Kasumi-1 (cell line): Measurements from ENCODE around the gene GID8.
"Not testable (repeated sequence)": the region's sequence is repeated elsewhere in the genome, so short reads cannot be mapped to it uniquely, and the experiment has no call there.

Experiments used
- DNase-seq, 2 experiments: peaks; one replicate each; lab custom pipeline; 2025; lab: John Stamatoyannopoulos, UW

The GID8 gene

DNA sequence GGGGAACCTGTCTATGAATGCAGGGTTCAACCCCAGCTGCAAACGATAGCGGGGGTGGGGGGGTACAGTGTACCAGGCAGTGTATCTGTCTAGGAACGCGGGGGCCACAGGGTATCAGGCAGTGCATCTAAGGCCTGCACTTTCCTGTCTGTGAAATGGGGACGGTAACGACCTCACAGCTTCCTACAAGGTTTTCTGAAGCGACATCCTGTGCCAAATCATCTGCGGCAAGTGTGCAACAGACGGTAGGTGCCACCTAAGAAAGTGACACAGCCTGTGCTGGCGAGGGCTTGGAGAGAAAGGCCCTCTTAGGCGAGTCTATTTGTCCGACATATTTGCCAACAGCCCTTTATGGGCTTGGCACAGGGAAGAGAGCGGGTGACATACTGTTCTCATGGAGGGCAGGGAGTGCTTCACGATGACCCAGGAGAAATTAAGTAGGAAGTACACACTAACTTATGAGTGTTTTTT lies 15.5 kb upstream of the GID8 start:
- DNase-seq = no peak

DNA sequence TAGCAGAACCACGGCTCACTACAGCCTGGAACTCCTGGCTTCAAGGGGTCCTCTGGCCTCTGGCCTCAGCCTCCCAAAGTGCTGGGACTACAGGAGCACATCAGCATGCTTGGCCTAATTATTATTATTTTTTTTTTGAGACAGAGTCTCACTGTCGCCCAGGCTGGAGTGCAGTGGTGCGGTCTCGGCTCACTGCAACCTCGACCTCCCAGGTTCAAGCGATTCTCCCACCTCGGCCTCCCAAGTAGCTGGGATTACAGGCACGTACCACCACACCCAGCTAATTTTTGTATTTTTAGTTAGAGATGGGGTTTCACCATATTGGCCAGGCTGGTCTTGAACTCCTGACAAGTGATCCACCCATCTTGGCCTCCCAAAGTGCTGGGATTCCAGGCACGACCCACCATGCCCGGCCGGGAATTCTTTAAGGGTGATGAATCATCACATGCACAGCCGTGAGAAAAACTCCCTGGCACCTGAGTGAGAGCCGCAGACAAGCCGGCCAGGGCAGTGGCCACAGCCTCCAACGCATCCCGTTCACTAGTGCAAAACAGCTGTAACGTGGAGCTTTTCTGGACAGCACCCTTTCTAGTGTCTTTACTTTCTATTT lies 14.8 kb upstream of the GID8 start:
- not testable (repeated sequence) for DNase-seq

DNA sequence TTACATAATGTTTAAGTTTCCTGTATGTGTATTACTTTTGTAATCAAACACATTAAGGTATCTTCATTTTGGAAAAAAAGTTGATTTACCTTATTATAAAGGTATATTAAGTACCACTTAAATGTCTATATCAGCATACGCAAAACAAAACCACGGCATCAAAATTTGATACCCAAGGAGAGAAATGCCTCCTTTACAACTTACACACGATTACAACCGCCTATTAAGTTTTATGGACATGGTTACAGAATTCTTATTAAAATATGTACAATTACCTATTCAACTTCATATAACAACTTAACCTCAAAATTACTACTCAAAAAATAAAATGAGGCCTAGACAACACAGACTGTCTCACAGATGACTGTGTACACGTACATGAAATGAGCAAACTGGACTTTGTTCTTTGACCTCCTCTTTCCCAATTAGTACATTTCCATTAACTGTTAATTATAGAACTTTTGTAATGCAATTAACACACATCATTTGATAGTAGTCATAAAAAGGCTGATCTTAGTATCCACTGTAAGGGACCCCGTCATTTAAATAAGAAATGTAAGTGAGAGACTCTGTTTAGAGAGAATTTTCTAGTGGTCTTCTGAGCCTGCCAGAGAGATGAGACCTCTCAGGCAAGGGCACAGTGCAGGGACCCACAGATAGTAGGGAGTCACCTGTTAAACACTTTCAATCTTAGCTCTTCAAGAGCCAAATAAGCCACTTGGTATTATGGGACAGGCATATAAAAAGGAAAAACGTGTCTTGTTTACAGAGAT lies 14.1 kb upstream of the GID8 start:
- DNase-seq = no peak

DNA sequence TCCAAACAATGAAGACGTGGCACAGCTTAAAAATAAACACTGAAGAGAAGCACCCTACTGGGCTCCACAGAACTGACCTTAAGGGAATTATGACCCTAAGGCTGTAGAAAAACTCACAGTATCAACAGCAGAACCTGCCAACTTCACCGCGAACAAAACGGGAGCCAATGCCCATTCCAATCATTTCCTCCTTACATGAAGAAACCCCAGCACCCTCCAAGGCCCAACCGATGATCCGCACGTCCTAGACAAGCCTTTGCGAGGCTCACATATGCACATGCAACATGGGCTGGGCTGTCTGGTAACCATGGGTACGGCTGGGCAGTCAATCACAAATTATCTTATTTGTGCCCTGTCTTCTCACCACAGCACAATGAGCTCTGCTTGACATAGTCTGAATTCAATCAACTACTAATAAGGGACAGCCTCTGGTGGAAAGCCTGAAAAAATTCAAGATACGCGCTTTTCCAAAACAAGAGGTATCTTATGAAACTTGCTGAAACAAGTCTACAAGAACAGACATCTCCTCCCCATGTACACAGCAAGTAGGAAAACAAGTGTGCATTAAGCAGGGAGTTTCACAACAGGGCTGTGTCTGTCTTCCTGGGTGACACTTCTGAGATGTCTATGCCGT lies 13.4 kb upstream of the GID8 start:
- peak in 1 of 2 experiments; percentile 11 for DNase-seq

DNA sequence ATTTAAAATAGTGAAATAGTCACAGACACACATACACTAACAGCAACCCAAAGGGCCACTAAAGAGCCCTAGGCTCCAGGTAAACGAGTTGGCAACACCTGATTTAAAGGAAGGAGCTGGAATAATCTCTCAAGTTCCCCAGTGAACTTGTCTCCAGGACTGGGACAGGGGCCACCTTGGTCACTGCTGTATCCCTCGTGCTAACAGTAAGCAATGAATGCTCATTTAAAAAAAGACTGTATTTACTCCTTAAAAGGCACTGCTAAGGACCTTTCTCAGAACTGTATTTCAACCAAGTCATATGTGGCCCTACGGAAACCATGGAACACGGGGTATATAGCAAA lies 12.9 kb upstream of the GID8 start:
- DNase-seq = no peak

DNA sequence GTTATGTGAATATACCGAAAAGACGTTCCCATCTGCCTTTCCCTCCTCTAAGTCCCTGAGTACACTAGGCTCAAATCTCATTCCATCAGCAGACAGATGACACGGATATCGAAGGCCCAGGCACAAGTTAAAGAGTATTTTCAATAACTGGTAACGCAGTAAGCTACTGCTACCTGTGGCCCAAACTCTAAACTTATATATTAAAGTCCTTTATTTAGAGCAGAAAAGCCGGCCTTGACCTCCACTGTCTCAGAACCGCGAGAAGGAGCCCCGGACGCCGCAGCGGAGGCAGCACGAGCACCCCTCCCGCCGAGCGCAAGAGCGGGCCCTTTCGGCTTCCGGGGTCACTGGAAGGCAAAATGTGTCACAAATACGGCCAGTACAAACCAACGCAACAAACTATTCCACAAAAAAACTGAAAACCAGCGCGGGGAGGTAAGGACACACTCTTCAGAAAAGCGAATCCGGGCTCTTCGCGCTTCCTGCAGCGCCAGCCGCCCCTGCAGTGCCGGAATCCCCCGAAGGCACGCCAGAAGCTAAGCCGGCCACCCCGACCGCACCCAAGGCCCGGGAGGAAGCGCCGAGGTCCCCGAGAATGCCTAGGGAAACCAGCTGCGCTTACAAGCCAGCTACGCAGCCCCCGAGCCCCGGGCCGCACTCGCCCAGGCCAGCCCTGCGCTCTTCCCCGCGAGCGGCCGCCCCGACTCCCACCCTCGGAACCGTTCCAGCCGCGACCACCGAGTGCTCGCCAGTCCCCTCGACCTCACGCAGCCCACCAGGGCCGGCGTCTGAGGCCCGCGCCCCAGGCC lies 12.3 kb upstream of the GID8 start:
- peak in 1 of 2 experiments; percentile 61 for DNase-seq

DNA sequence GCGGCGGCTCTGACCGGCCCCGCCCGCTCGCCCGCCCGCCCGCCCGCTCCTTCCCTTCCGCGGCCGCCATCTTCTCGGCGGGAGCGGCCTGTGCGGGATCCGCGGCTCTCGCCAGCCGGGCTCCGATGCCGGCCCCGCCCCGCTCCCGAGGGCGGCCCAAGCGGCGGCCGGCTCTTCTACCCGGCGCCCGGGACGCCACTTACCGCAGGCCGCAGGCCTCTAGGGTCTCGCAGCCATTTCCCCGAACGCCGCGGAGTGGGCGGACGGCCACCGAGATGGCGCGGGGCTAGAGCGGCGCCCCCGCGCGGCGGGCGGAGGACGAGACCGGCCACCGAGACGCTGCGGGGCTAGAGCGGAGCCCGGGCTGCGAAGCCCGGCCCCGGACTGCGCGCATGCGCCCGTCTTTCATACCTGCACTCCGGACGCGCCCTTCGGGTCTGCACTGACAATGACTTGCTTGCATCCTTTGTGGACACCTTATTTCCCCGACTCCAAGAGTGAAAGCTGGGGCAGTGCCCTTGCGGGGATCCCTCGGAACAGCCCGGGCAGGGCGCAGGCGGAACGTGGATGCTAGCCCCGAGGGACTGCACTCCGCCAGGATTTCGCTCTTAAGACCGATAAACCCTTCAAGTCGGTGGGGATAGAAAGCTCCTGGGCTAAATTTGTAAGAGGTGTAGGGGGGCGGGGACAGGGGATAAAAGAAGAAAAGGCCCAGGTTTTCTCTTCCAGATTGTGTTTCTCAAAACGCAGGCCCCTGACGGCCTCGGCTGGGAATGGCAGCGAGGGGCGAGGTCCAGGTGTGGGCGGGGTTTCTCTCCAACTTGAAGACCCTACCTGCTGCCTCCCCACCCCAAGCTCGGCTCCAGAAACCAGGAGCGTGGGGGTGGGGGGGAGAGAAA lies 11.5 kb upstream of the GID8 start, which contains the start of gene DIDO1:
DIDO1 (minus strand) TSS at position 277 of the 899 bp plus-strand sequence.
- DNase-seq = peak; percentile 75 to 85

DNA sequence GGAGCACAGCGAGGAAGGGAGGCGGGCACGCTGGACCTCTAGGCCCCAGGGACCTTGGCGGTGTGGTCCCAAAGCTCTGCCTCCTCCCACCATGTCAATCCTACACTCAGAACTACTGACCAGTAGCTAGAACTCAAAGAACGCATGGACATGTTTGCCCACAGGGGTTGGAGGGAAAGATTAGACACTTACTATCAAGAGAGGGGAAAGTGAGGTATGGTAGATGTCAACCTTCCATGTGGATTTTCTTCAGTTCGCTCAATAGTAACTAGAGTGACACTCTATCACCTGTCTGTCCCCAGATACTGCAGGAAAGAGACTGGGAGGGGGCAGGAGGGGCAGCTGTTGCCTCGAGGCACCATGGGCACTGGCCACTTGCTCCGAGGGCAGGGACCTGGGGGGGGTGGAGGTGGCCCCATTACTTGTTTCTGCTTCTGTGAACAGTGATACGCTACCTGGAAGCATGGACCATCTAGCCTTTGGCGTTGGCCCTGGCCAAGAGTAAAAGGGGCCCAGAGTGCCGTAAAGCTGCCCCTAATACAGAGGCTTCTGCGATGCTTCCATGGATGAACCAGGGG lies 10.7 kb upstream of the GID8 start:
- no peak for DNase-seq

DNA sequence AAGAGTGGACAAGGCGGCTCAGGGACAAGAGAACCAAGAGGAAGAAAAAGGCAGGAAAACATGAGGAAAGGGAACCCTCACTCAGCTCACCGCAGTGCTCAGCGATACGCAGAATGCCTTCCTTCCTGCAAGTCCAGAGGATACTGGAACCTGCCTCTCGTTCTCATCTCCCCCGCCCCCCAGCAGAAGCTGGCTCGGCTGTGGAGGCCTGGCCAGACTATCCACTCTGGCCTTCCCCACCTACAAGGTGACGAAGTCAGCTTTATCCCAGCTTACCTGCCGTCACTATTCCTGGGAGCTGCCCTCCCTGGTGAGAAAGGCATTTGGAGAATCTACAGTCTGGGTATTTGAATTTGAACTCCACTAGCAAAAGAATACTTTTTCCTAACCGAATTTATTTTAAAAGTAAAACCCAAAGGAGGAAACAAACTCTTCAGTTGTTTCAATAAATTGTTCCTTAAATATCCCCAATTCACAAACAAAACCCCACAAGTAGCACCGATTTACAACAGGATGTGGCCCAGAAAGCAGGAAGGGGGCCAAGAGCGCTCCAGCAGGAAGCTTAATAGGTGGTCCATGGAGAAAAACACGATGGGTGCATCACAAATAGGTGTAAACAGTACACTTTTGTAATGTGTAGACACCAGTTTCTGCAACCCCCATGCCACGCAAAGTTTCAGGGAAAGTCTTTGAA lies 9.6 kb upstream of the GID8 start:
- no peak for DNase-seq

DNA sequence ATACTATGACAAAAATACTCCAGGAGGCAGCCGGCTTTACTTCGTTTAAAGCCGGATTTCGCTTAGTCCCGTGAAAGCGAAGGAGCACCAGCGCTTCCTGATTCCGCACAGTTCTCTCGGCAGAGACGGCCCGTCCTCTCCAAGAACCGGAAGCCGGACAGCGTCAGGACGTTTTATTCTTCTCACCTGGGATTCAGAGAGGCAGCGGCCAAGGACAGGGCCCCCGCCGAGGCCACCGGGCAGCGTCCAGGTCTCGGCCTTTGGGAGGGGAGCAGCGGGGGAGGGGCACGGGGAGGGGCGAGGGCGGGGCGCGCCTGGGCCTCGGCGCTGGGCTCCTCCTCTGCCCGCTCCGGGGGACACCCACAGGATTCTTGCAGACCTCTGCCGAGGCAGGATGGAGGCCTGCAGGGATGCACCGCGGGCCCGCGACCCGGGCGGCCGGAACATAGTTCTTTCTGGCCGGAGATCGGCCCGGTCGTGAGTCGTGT lies 8.9 kb upstream of the GID8 start:
- peak; percentile 67 to 73 for DNase-seq

DNA sequence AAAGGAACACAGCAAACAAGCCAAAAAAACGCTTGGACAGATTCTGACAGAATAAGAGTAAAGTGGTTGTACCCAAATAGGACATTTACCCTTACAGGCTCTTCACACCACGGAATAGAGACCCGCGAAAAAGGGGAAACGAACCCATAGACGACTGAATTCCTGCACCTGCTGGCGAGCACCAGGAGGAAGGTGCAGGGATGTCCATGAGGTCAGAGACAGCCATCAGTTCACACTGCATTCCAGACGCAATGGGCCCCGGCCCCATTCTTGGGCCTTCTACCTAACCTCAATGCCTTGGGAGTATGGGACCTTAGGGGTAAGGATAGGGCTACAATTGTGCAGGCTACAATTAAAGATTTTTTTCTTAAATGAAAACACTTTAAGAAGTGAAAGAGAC lies 6.5 kb upstream of the GID8 start:
- DNase-seq = no peak

DNA sequence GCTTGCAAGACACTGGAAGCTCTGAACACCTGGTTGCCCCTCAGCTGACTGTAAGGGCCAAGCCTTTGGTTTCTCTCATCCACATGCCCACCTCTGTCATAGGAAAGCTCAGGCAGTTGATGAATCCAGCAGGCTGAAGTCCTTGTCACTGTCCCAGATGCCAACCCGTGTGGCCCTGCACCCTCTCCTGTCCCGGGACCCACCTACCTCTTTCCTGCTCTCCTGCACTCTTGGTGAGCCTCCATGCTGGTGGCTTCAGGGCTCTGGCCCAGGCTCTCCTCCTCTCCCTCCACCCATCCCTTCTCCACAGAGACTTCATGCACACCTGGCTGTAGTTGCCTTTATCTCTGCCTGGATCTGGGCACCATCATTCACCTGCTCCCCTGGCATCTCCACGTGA lies 4.0 kb upstream of the GID8 start:
- DNase-seq = no peak

DNA sequence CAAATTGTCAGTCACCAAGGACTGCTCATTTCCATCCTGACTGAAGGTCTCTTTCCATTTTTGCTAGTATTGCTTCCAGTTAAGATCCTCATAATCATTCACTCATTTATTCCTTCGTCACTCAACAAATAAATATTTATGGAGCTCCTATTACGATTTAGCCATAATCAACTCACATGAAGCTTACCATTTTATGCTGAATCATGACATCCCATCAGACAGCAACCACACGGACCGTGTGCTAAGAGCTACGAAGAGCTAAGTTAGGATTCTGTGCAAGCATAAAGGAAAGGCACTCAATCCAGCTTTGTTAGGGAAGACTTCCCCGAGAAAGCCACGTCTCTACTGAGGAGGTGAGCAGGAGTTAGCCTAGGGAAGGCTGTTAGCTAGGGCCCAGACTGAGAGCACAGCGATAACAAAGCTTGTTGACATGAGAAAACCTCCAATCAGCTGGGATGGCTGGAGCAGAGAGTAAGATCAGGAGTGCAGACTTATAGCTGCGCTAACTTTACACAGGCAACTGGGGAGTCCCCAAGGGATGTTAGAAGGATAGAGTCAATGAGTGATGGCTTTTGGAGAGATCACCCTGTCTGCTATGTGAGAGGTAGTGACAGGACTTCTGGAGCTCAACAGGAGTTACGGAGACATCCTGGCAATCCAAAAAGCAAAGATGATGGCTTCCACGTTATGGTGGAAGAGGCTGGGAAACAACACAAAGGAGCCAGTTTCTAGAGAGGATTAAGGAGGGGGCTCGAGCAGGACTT lies 2.6 kb upstream of the GID8 start:
- DNase-seq = no peak

DNA sequence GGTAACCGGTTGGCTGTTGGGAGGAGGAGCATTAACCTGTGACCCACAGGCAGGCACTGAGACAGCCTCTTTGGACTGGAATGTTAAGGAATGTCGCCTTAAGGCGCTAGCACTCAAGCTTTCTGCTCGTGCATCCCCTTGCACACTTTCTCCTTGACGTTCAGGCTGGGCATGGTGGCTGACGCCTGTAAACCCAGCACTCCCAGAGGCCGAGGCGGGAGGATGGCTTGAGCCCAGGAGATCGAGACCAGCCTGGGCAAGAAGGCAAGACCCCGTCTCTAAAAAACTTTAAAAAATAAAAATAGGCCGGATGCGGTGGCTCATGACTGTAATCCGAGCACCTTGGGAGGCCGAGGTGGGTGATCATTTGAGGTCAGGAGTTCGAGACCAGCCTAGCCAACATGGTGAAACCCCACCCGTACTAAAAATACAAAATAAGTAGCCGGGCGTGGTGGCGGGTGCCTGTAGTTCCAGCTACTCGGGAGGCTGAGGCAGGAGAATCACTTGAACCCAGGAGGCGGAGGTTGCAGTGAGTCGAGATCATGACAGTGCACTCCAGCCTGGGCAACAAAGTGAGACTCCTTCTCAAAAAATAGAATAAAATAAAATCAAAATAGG lies 1.9 kb upstream of the GID8 start:
- DNase-seq = no peak

DNA sequence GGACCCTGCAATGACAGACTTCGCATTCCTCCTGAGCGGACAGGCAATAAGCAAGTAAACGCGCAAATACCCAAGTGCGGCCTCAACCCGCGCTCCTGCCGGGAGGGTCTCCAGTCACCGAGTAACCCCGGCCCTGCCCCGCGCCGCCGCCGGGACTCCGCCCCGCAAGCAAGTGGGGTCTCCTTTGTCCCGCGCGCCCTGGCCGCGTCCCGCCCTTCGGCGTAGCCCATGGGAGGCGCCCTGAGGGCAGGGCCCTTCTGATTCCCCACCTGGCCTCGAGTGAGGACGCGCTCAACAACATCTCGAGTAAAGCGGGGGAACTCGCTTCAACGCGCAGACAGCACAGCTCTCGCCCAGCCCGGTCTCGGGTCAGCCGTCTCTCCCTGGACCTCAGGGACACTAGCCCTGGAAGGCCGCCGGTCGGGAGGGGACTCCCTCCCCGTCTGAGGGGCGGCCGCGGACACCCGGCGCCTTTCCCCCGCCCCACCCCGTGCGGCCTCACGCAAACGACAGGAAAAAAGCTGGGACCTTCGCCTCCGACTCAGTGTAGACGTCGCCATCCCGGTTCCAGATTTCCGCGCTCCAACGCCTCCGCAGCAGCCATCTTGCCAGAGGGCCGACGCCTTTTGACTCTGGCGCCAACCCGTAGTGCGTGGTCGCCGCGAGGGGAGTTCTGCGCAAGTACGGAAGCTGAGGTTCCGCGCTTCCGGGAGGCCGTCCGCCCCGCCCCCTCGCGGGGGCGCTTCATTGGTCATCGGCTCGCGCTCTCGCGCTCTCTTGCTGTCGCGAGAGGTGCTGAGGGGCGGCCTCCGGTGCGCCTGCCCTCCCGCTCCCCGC lies 461 bp upstream of the GID8 start:
- peak; percentile 90 to 95 for DNase-seq

DNA sequence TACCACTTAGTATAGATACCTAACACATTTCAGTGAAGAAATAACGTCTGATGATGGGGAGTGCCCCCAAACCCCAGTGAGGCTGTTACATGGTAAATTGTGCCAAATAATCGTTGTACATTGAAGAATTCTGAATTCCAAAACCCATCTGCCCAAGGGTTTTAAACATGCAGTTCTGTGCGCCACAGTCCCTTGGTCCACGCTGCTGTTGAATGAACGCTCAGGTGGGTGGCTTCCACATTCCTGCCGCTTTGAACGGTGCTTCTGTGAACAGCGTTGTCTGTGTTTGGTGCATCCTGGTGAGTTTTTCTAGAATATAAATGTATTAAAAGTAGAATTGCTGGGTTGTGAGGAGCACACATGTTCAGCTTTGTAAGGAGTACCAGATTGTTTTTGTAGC lies 2.9 kb downstream of the GID8 start:
- no peak for DNase-seq

DNA sequence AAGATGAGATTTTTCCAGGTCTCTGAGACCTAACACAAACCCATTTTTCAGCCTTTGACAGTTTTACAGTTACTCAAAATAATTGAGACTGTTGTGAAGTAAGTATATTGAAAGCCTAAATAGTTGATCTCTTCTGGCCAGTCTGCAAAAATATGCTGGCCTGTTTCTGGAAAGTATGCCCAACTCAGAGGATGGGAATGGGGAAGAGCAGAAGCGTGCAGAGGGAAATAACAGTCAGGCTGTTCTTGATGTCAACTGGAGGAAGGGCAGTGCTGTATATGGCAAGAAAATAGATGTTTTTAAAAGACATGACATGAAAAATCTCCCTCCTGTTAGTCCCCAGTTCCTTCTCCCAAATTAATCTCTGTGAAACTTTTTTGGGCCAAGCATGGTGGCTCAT lies 3.8 kb downstream of the GID8 start:
- DNase-seq = no peak

DNA sequence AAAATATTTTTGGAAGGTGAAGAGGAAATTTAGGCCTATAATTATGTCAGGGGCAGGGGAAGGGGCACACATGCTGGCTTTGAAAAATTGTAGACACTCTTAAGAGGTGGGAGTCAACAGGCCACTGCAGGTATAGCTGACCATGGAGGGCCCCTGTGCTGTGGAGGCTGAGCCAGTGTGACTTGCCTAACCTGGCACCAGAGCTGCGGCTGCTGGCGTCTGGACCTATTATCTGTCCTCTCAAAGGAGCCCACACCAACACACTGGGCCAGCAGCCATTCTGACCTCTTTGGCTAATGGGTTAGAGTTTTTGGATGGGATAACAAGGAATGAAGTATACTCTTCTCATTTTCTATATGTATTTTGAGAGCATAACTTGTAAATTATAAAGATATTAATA lies 4.5 kb downstream of the GID8 start:
- no peak for DNase-seq
